ENCODE results near the gene RRBP1.

RRBP1 gene

DNA sequence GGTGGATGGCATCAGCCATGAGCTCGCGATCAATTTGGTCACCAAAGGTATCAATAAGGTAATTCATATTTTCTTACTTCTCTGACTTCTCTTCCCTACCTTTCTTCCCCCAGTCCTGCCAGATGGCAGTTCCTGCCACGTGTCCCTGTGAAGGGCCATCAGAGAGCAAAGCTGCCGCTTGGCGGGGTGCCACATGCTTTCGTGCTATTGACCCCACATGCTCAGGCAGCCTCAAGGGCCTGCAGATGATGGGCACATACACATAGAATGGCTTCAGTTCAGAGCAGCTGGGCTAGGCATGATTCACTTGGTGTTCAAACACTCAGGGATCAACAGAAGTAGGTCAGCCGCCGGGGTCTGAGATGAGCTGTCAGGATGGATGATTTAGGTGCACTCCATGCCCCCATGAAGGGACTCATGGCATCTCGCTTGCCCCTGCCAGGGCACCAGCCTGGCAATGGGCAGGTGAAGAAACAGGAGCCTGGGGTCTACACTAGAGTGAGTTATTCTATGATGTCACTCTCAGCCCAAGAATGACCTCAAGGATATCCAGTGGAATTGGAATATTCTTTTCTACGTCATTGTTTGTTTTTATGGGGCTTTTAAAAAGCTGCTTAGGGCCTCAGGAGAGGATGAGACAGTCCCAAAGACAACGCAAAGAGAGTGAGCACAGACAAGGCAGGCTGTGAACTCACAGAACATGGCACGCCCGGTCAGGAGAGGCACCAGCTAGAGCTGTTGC is 43.2 kb upstream of the RRBP1 start:
- CTCF ChIA-PET = interaction anchor here (0.6 kb wide), 1 partner anchor 23 kb away, joined by 3 read pairs; no protein-coding TSS in a partner anchor
- TF ChIP-seq CTCF (conservative IDR thresholded peaks at IDR 0.05; ENCODE audit: low read depth) = no peak
- DNase-seq (ENCODE audit: low spot score) = no peak
- POLR2A ChIA-PET (ENCODE audit: low non-redundant PET) = no interaction called here
- no peak overlapping the region for H3K27ac ChIP-seq

DNA sequence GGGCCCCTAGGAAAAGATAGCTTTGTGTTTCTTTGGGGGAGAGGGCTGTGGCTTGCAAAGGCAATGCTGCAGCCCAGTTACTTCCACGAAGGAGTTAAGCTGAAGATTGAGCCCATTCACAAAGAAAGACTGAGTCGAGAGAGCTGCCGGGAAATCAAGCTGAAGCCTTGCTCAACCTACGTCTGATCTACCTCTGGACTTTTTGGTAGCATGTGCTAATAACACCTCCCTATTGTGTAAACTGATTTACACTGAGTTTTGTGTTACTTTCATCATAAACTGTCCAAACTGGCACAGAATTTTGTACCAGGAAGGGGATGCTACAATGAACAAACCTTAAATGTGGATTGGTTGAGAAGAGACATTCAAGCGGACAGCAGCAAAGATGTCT is 41.3 kb upstream of the RRBP1 start:
- H3K27ac ChIP-seq = no peak overlapping the region
- no peak for DNase-seq (ENCODE audit: low spot score)
- TF ChIP-seq CTCF (conservative IDR thresholded peaks at IDR 0.05; ENCODE audit: low read depth) = no peak
- ChIA-PET CTCF (interaction anchor here (0.6 kb wide), 1 partner anchor 172 kb away, joined by 3 read pairs; no protein-coding TSS in a partner anchor), POLR2A (ENCODE audit: low non-redundant PET) (no interaction called here)

- POLR2A ChIA-PET (ENCODE audit: low non-redundant PET) = no interaction called here
- CTCF ChIA-PET = interaction anchor here (0.6 kb wide), 2 partner anchors 172 to 1499 kb away, joined by 3 read pairs; no protein-coding TSS in a partner anchor
- no peak for TF ChIP-seq CTCF (conservative IDR thresholded peaks at IDR 0.05; ENCODE audit: low read depth)
- no peak overlapping the region for H3K27ac ChIP-seq
- no peak for DNase-seq (ENCODE audit: low spot score)
These were observed 40.7 kb upstream of the RRBP1 start for GRCh38 chr20:17722493-17723300.

DNA sequence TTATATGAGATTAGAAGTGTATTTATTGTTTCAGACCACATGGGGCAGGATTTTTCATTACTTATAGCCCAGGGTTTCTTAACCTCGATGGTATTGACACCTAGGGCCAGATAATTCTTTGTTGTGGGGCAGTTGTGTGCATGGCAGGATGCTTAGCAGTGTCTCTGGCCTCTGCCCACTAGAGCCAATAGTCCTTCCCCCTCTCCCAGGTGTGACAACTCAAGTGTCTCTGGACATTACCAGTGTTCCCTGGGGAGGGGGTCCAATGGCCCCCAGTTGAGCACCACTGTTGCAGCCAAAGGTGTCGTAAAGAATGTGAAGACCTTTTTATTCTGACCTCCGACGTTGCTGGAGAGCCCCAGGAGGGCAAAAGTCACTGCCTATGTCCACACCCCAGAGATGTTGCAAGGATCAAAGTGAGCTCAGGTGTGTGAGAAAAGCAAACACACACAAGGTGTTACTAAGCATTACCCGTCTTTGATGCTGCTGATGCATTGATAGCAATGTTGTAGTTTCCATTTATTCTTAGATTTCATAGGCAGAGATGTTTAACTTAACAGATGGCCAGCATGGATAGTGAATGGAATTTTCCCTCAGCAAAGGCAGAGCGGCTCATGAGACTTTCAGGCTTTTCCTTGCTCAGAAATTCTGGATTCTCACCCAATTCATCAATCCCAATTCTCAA is 39.9 kb upstream of the RRBP1 start:
- H3K27ac ChIP-seq = no peak overlapping the region
- no peak for DNase-seq (ENCODE audit: low spot score)
- no peak for TF ChIP-seq CTCF (conservative IDR thresholded peaks at IDR 0.05; ENCODE audit: low read depth)
- CTCF ChIA-PET = interaction anchor here (0.6 kb wide), 1 partner anchor 1499 kb away, joined by 3 read pairs; no protein-coding TSS in a partner anchor
- POLR2A ChIA-PET (ENCODE audit: low non-redundant PET) = no interaction called here

DNA sequence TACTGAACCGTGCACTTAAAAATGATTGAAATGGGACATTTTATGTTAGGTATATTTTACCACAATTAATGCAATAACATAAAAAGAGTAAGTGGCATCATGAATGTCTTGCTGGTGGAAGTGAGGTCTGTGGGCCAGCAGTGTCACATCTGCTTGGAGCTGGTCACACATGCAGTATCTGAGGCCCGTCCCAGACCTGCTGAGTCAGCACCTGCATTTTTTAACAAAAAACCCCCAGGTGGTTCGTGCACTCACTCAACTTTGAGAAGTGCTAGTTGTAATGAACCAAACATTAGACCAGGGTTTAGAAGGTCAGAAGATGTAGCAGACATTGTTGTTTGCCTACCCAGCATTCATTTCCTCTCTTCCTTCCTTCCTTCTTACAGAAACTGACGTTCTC is 38.7 kb upstream of the RRBP1 start:
- DNase-seq (ENCODE audit: low spot score) = no peak
- no peak for TF ChIP-seq CTCF (conservative IDR thresholded peaks at IDR 0.05; ENCODE audit: low read depth)
- no peak overlapping the region for H3K27ac ChIP-seq
- ChIA-PET POLR2A (ENCODE audit: low non-redundant PET) (no interaction called here), CTCF (no interaction called here)

DNA sequence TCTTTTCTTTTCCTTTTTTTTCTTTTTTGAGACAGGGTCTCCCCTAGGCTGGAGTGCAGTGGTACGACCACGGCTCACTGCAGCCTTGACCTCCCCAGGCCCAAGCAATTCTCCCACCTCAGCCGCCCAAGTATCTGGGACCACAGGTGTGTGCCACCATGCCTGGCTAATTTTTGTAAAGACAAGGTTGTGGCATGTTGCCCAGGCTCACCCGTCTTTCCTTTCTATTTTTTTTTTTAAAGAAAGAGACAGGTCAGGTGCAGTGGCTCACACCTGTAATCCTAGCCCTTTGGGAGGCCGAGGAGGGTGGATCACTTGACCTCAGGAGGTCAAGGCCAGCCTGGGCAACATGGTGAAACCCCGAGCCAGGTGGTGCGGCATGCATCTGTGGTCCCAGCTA is 34.3 kb upstream of the RRBP1 start:
- POLR2A ChIA-PET (ENCODE audit: low non-redundant PET) = no interaction called here
- CTCF ChIA-PET = no interaction called here
- H3K27ac ChIP-seq = no peak overlapping the region
- no peak for TF ChIP-seq CTCF (conservative IDR thresholded peaks at IDR 0.05; ENCODE audit: low read depth)
- no peak for DNase-seq (ENCODE audit: low spot score)

Measured in RWPE1 (cell line).